Endothelial cell of umbilical vein (primary cell): ENCODE measurements around the gene SSC5D. TPM values are rescaled to one million over a fixed set of nuclear protein-coding genes. Genes with fewer than 3 reads are reported as not detected.

Experiments used
- BruUV-seq: library from RNA; stranded (reverse); fragments of 400-500 nt; replicated peaks from 2 replicates; lab custom pipeline; 2021; lab: Mats Ljungman, UMichigan
- CTCF ChIA-PET: fragments of 300-600, 350-600 bp; sonication (Branson Sonifier 250); formaldehyde crosslinking; loops from one replicate; lab custom pipeline; 2021; ENCODE audit warnings: antibody characterized with exemption, inconsistent platforms; lab: Charles Lee
- POLR2A ChIA-PET: fragments of 300-600, 350-600 bp; sonication (Branson Sonifier 250); formaldehyde crosslinking; loops from one replicate; lab custom pipeline; 2021; ENCODE audit warnings: antibody characterized with exemption, inconsistent platforms; lab: Charles Lee
- DNase-seq: peaks from one replicate; pipeline ENCODE4 v3.0.0-alpha.2; 2011; ENCODE audit warnings: low read depth, low spot score
- FAIRE-seq: peaks from 2 replicates; lab custom pipeline; 2011; peaks lifted over from hg19 to GRCh38; lab: Jason Lieb, UNC
- H2AFZ ChIP-seq: 2 replicates; pipeline ENCODE4 v1.6.0; 2012; ENCODE audit warnings: low read depth, low read length, control low read depth, inconsistent platforms
- H3K27ac ChIP-seq: 2 replicates; pipeline ENCODE4 v1.5.1; 2011; ENCODE audit warnings: low read depth, mild to moderate bottlenecking, control low read depth, low read length, moderate library complexity; ENCODE audit not compliant: insufficient read depth
- H3K27me3 ChIP-seq, 2 experiments: 2 replicates each; pipeline versions ENCODE4 v1.6.0 to v1.6.1; 2011; ENCODE audit warnings: low read length in 2 of 2, mixed read lengths in 1 of 2; ENCODE audit not compliant: control insufficient read depth in 2 of 2, insufficient read depth in 2 of 2
- H3K36me3 ChIP-seq, 2 experiments: 2 replicates in 1 of 2; 3 replicates in 1 of 2; pipeline ENCODE4 v1.5.1; 2011; ENCODE audit warnings: low read length in 2 of 2, mild to moderate bottlenecking in 1 of 2, moderate library complexity in 1 of 2; ENCODE audit not compliant: control insufficient read depth in 2 of 2, insufficient read depth in 2 of 2; ENCODE audit errors: extremely low read depth in 1 of 2
- H3K4me1 ChIP-seq: 3 replicates; pipeline ENCODE4 v1.5.1; 2011; ENCODE audit warnings: mild to moderate bottlenecking, low read length; ENCODE audit not compliant: control insufficient read depth, insufficient read depth; ENCODE audit errors: extremely low read depth
- H3K4me2 ChIP-seq: 2 replicates; pipeline ENCODE4 v1.6.1; 2011; ENCODE audit warnings: low read length, control low read depth, mixed read lengths; ENCODE audit not compliant: insufficient read depth
- H3K4me3 ChIP-seq, 3 experiments: fragments of 200-600 bp in 1 of 3; sonication (generic), shearing (Covaris generic) in 1 of 3; replicated peaks in 1 of 3; 2 replicates each; pipeline ENCODE4 v1.5.1; 2011 to 2016; ENCODE audit warnings: control low read depth in 3 of 3, low read length in 3 of 3, mild to moderate bottlenecking in 2 of 3, inconsistent platforms in 1 of 3, low read depth in 1 of 3, moderate library complexity in 1 of 3; ENCODE audit not compliant: insufficient read depth in 1 of 3
- H3K79me2 ChIP-seq: 2 replicates; pipeline ENCODE4 v1.6.0; 2012; ENCODE audit warnings: low read length, inconsistent platforms; ENCODE audit not compliant: control insufficient read depth, insufficient read depth
- H3K9ac ChIP-seq: replicated peaks from 2 replicates; pipeline ENCODE3; 2011; ENCODE audit warnings: low read length, control low read depth; ENCODE audit not compliant: insufficient read depth; ENCODE audit errors: extremely low read depth
- H3K9me1 ChIP-seq: replicated peaks from 3 replicates; pipeline ENCODE4 v1.6.0; 2011; ENCODE audit warnings: mild to moderate bottlenecking, low read length; ENCODE audit not compliant: control insufficient read depth, insufficient read depth; ENCODE audit errors: extremely low read depth
- H3K9me3 ChIP-seq: replicated peaks from 2 replicates; pipeline ENCODE4 v1.5.1; 2012; ENCODE audit warnings: low read length, inconsistent platforms; ENCODE audit not compliant: control insufficient read depth, insufficient read depth
- H4K20me1 ChIP-seq: replicated peaks from 2 replicates; pipeline ENCODE3; 2011; ENCODE audit warnings: mild to moderate bottlenecking, low read length; ENCODE audit not compliant: control insufficient read depth, insufficient read depth; ENCODE audit errors: extremely low read depth
- EZH2 ChIP-seq: IDR thresholded peaks from 2 replicates; pipeline ENCODE4 v1.6.1; 2012; ENCODE audit warnings: borderline replicate concordance, low read depth, mild to moderate bottlenecking, moderate library complexity, low read length, inconsistent platforms; ENCODE audit not compliant: severe bottlenecking
- FOS ChIP-seq: IDR thresholded peaks from 2 replicates; pipeline ENCODE4 v1.6.1; 2011; ENCODE audit warnings: mild to moderate bottlenecking, low read length, moderate library complexity, borderline replicate concordance; ENCODE audit not compliant: insufficient read depth
- GATA2 ChIP-seq: IDR thresholded peaks from 2 replicates; pipeline ENCODE4 v1.7.0; 2011; ENCODE audit warnings: low read depth, mild to moderate bottlenecking, moderate library complexity, mixed read lengths, low read length; ENCODE audit not compliant: insufficient read length, insufficient read depth
- JUN ChIP-seq: IDR thresholded peaks from 2 replicates; pipeline ENCODE4 v1.6.1; 2011; ENCODE audit warnings: borderline replicate concordance, low read depth; ENCODE audit not compliant: insufficient read length, insufficient read depth
- MYC ChIP-seq: IDR thresholded peaks from one replicate; pipeline ENCODE4 v1.6.1; 2011; ENCODE audit warnings: mild to moderate bottlenecking, low read depth, low read length
- POLR2A ChIP-seq: IDR thresholded peaks from 2 replicates; pipeline ENCODE4 v1.6.1; 2012; ENCODE audit warnings: low read depth, mild to moderate bottlenecking, control low read depth, low read length
- POLR2AphosphoS5 ChIP-seq: IDR thresholded peaks from 2 replicates; pipeline ENCODE4 v1.6.1; 2012; ENCODE audit warnings: low read depth, mild to moderate bottlenecking, control low read depth, low read length, moderate library complexity; ENCODE audit not compliant: insufficient read depth
- dilution Hi-C: fragments of 300-500 bp; cut with MboI; formaldehyde crosslinking; loops from one replicate; pipeline ENCODE4 v1.15.0; 2019; ENCODE audit warnings: low sequenced_read_pairs; ENCODE audit not compliant: extremely low pct_ligation_motif_present
- intact Hi-C: fragments of 100-400 bp; cut with micrococcal nuclease; formaldehyde crosslinking; loops from one replicate; pipeline ENCODE4 v1.10.0; 2022
- polyA plus RNA-seq, 4 experiments: library from polyadenylated mRNA; depleted of rRNA in 3 of 4; stranded (reverse) in 3 of 4; unstranded in 1 of 4; fragments of >200 nt; gene quantifications; 2 replicates each; pipeline versions ENCODE4 v1.2.1 to v1.2.3, GENCODE V29; 2011 to 2012; ENCODE audit warnings: missing spikeins in 1 of 4
- total RNA-seq: library from RNA; stranded (reverse); gene quantifications from 2 replicates; pipeline ENCODE4 v1.2.3, GENCODE V29; 2021
- TF ChIP-seq, protein P1 (sequence below): IDR thresholded peaks from 2 replicates; pipeline ENCODE4 v1.6.1; 2011; ENCODE audit not compliant: insufficient read depth, insufficient read length
- TF ChIP-seq, protein P2 (sequence below), 2 donors: IDR thresholded peaks; 1 replicate in 1 of 2; 2 replicates in 1 of 2; pipeline ENCODE4 v1.5.1; 2011; ENCODE audit warnings: low read length in 2 of 2, mild to moderate bottlenecking in 2 of 2, moderate library complexity in 2 of 2, control low read depth in 1 of 2, inconsistent platforms in 1 of 2, low read depth in 1 of 2; ENCODE audit not compliant: insufficient read depth in 1 of 2; ENCODE audit errors: extremely low read depth in 1 of 2

The SSC5D gene
- total and polyA plus RNA-seq, 2 donors (not counting 3 experiments of a cell fraction or from before 2014, with no cell fraction given) = 0.47 to 1.3 TPM

DNA sequence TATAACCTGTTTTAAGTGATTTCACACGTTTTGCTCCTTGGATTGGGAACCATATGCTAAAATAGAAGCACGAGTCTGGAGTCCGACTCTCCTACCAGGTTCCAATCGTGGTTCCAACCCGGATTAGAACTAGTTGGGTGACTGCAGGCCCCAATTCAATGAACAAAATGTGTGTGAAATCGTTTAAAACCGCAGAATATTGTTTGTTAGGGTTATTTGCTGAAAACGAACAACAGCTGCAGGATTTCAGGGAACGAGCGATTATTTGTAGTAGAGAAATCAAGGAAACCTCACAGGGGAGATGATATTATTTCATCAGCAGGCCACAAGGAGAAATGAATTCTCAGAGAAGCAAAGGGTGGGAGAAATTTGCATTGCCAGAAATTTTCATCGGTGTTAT is 16.7 kb downstream of the SSC5D start:
- H3K36me3 ChIP-seq = no peaks in the 10 kb centered on the region
- POLR2A ChIA-PET = no interaction called here
- BruUV-seq = no TSS peak
- no peaks in the 10 kb centered on the region for H4K20me1 ChIP-seq
- TF ChIP-seq GATA2 = no peak
- TF ChIP-seq, protein P1, sequence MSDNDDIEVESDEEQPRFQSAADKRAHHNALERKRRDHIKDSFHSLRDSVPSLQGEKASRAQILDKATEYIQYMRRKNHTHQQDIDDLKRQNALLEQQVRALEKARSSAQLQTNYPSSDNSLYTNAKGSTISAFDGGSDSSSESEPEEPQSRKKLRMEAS = no peak
- TF ChIP-seq EZH2 = no peak
- no peak for TF ChIP-seq POLR2A
- TF ChIP-seq FOS = no peak
- no peak for TF ChIP-seq JUN
- TF ChIP-seq, protein P2, sequence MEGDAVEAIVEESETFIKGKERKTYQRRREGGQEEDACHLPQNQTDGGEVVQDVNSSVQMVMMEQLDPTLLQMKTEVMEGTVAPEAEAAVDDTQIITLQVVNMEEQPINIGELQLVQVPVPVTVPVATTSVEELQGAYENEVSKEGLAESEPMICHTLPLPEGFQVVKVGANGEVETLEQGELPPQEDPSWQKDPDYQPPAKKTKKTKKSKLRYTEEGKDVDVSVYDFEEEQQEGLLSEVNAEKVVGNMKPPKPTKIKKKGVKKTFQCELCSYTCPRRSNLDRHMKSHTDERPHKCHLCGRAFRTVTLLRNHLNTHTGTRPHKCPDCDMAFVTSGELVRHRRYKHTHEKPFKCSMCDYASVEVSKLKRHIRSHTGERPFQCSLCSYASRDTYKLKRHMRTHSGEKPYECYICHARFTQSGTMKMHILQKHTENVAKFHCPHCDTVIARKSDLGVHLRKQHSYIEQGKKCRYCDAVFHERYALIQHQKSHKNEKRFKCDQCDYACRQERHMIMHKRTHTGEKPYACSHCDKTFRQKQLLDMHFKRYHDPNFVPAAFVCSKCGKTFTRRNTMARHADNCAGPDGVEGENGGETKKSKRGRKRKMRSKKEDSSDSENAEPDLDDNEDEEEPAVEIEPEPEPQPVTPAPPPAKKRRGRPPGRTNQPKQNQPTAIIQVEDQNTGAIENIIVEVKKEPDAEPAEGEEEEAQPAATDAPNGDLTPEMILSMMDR (IDR thresholded peaks at IDR 0.05; ENCODE audit: extremely low read depth in 1 of 2, insufficient read depth in 1 of 2, low read depth in 1 of 2, low read length in 2 of 2) = no peak
- TF ChIP-seq MYC = no peak
- TF ChIP-seq POLR2AphosphoS5 = no peak
- intact Hi-C loops (loop anchor here (1.0 to 2.0 kb wide), 4 partner anchors 18 to 364 kb away; no protein-coding TSS in a partner anchor), dilution Hi-C loops (no loop called here)
- no peak overlapping the region for H3K27ac ChIP-seq
- no peaks in the 10 kb centered on the region for H3K79me2 ChIP-seq
- no peaks in the 10 kb centered on the region for H3K9me3 ChIP-seq
- CTCF ChIA-PET = interaction anchor here (0.6 to 5.4 kb wide), 13 partner anchors 10 to 417 kb away, joined by 3 to 298 read pairs (median 14); partner anchors contain the start of genes NAT14, SSC5D, ZNF628 and ZNF865
- no peak overlapping the region for H3K4me2 ChIP-seq
- no peak overlapping the region for H3K4me3 ChIP-seq
- H2AFZ ChIP-seq = no peak overlapping the region
- DNase-seq (no peak), FAIRE-seq (no peak)
- no peaks in the 10 kb centered on the region for H3K9me1 ChIP-seq
- no peak overlapping the region for H3K9ac ChIP-seq
- peaks cover 0 to 1% of the 10 kb centered on the region in 2 experiments for H3K27me3 ChIP-seq
- H3K4me1 ChIP-seq = no peaks in the 10 kb centered on the region
